Measurements from ENCODE around the gene ADAMTS12.

Gene ADAMTS12

DNA sequence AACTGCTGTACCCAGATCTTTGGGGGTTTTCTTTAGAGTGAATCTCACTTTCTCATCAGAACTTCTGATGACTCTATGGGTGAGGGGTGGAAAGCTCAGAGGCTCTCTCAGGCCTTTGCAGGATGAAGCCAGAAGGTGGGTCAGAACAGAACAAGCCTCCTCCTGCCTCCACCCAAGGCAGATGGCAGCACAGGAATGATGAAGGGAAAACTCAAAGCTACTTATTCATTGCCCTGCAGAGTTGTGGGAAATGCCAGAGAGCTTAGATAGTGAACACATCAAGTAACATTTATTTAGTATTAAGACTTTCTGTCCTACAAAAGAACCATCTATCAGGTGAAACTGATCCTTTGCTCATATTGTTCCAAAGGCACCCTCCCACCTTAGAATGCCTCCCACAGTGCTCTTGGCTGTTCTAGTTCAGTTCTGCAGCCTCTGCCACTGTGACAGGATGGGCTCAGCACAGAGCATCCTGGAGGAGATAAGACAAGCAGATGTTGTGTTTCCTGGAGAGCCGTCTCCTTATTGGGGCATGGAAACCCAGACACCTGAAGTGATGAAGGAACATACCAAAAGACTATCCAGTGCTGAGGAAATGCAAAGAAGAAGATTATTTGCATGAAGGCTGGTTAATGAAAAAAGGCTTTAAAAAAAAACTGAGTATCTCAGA is 146.6 kb downstream of the ADAMTS12 start:
- no peak overlapping the region for H2BK12ac ChIP-seq (ENCODE audit: low read length)
- peaks cover 0 to 2% (median 0%) of the 10 kb centered on the region in 3 experiments for H3K27me3 ChIP-seq (ENCODE audit: control insufficient read depth in 3 of 3, insufficient read depth in 3 of 3, low read depth in 1 of 3, low read length in 3 of 3)
- no peak overlapping the region for H3K4me2 ChIP-seq (ENCODE audit: insufficient read depth, low read length, poor library complexity, severe bottlenecking)
- DNase-seq (ENCODE audit: low spot score), result no peak
- H2BK15ac ChIP-seq (ENCODE audit: low read length), result no peak overlapping the region
- H4K91ac ChIP-seq (ENCODE audit: low read depth, low read length, poor library complexity), result no peak overlapping the region
- H3K9ac ChIP-seq (ENCODE audit: low read depth, low read length, poor library complexity), result no peak overlapping the region
- no peak overlapping the region for H3K4ac ChIP-seq (ENCODE audit: low read length)
- no peak overlapping the region for H3K27ac ChIP-seq (replicated peaks; ENCODE audit: low read length)
- H3K23ac ChIP-seq (ENCODE audit: low read depth, low read length, poor library complexity), result no peak overlapping the region
- H4K8ac ChIP-seq (ENCODE audit: low read depth, low read length), result no peak overlapping the region
- no peak overlapping the region for H2AFZ ChIP-seq (ENCODE audit: low read length)
- peaks cover 0 to 34% of the 10 kb centered on the region in 2 donors for H3K36me3 ChIP-seq (replicated peaks in 1 of 2; ENCODE audit: control insufficient read depth in 2 of 2, insufficient read depth in 2 of 2, low read length in 2 of 2)
- no peak overlapping the region for H2AK5ac ChIP-seq (ENCODE audit: low read depth, low read length)
- H3K4me1 ChIP-seq (ENCODE audit: control insufficient read depth in 2 of 2, insufficient read depth in 1 of 2, low read depth in 1 of 2, low read length in 2 of 2), result peaks cover 0 to 7% of the 10 kb centered on the region in 2 donors
- H3K18ac ChIP-seq (ENCODE audit: low read length), result no peak overlapping the region
- H2BK120ac ChIP-seq (ENCODE audit: low read depth, low read length), result no peak overlapping the region
- no CpG with 5 or more reads among the region's 1 CpG for WGBS, 2 donors (ENCODE audit: extremely low coverage in 2 of 2, insufficient read length in 2 of 2, insufficient replicate concordance in 1 of 2)
- H3K14ac ChIP-seq (ENCODE audit: low read length), result no peak overlapping the region
- no peak overlapping the region for H2BK5ac ChIP-seq (ENCODE audit: low read length)
- peaks cover 0 to 1% of the 10 kb centered on the region in 2 donors for H3K9me3 ChIP-seq (replicated peaks in 1 of 2; ENCODE audit: control insufficient read depth in 2 of 2, insufficient read depth in 1 of 2, low read depth in 1 of 2, low read length in 2 of 2)
- H3K79me1 ChIP-seq (ENCODE audit: low read depth, low read length), result no peaks in the 10 kb centered on the region
- H3K4me3 ChIP-seq (ENCODE audit: low read length in 2 of 2), result no peak overlapping the region

DNA sequence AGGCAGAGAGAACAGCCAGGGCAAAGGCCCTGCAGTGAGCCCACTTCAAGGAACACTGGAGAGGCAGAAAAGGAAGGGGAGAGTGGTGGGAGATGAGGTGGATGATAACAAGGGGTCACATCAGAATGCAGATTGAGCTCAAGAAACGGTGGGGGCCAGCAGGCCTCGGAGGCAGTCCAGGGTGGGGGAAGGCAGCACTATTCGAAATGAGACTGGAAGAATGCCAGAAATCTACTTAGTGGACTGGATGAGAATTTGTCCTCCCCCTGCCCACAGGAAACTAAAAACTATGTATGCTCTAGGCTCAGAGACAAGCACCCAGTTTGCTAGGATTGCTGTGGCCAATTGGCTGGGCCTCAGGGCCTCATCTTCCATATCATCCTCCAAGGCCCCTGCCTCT is 148.7 kb downstream of the ADAMTS12 start:
- Histone ChIP-seq H3K4me1 (ENCODE audit: control insufficient read depth in 2 of 2, insufficient read depth in 1 of 2, low read depth in 1 of 2, low read length in 2 of 2) (peaks cover 0 to 7% of the 10 kb centered on the region in 2 donors), H3K4ac (ENCODE audit: low read length) (no peak overlapping the region), H2BK120ac (ENCODE audit: low read depth, low read length) (no peak overlapping the region), H2BK12ac (ENCODE audit: low read length) (no peak overlapping the region), H3K27ac (replicated peaks; ENCODE audit: low read length) (no peak overlapping the region), H2AK5ac (ENCODE audit: low read depth, low read length) (no peak overlapping the region), H2BK5ac (ENCODE audit: low read length) (no peak overlapping the region), H2AFZ (ENCODE audit: low read length) (no peak overlapping the region), H2BK15ac (ENCODE audit: low read length) (no peak overlapping the region), H3K9me3 (replicated peaks in 1 of 2; ENCODE audit: control insufficient read depth in 2 of 2, insufficient read depth in 1 of 2, low read depth in 1 of 2, low read length in 2 of 2) (peaks cover 0 to 1% of the 10 kb centered on the region in 2 donors), H3K14ac (ENCODE audit: low read length) (no peak overlapping the region), H3K18ac (ENCODE audit: low read length) (no peak overlapping the region), H3K79me1 (ENCODE audit: low read depth, low read length) (no peaks in the 10 kb centered on the region), H3K23ac (ENCODE audit: low read depth, low read length, poor library complexity) (no peak overlapping the region), H3K4me2 (ENCODE audit: insufficient read depth, low read length, poor library complexity, severe bottlenecking) (no peak overlapping the region), H3K4me3 (ENCODE audit: low read length in 2 of 2) (no peak overlapping the region), H3K36me3 (replicated peaks in 1 of 2; ENCODE audit: control insufficient read depth in 2 of 2, insufficient read depth in 2 of 2, low read length in 2 of 2) (peaks cover 2 to 28% of the 10 kb centered on the region in 2 donors), H3K9ac (ENCODE audit: low read depth, low read length, poor library complexity) (no peak overlapping the region), H3K27me3 (ENCODE audit: control insufficient read depth in 3 of 3, insufficient read depth in 3 of 3, low read depth in 1 of 3, low read length in 3 of 3) (peaks cover 0 to 2% (median 0%) of the 10 kb centered on the region in 3 experiments), H4K91ac (ENCODE audit: low read depth, low read length, poor library complexity) (no peak overlapping the region), H4K8ac (ENCODE audit: low read depth, low read length) (no peak overlapping the region)
- DNase-seq (ENCODE audit: low spot score), result no peak
- no CpG with 5 or more reads among the region's 3 CpGs for WGBS, 2 donors (ENCODE audit: extremely low coverage in 2 of 2, insufficient read length in 2 of 2, insufficient replicate concordance in 1 of 2)

DNA sequence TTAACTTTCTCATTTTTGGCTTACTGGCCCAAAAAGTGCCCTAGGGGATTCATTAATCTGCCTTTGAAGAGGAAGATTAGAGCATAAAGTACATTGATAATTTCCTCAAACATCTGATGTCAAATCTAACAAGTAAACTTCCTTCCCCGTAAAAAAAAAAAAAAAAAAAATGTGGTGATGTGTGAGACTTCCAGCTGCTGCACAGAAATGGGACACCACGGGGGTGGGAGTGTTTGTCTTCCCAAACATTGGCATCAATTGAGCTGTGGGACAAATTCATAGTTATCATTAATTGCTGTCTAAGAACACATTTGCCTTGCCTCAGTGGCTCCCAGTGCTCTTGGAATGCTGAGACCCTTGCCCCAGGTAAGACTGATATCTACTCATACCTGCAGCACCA is 149.6 kb downstream of the ADAMTS12 start:
- no peak overlapping the region for H3K4ac ChIP-seq (ENCODE audit: low read length)
- H3K23ac ChIP-seq (ENCODE audit: low read depth, low read length, poor library complexity), result no peak overlapping the region
- no peak overlapping the region for H3K27ac ChIP-seq (replicated peaks; ENCODE audit: low read length)
- no peak overlapping the region for H4K8ac ChIP-seq (ENCODE audit: low read depth, low read length)
- no peak overlapping the region for H2BK5ac ChIP-seq (ENCODE audit: low read length)
- H2AK5ac ChIP-seq (ENCODE audit: low read depth, low read length), result no peak overlapping the region
- peaks cover 0 to 7% of the 10 kb centered on the region in 2 donors for H3K4me1 ChIP-seq (ENCODE audit: control insufficient read depth in 2 of 2, insufficient read depth in 1 of 2, low read depth in 1 of 2, low read length in 2 of 2)
- no peak overlapping the region for H2AFZ ChIP-seq (ENCODE audit: low read length)
- H4K91ac ChIP-seq (ENCODE audit: low read depth, low read length, poor library complexity), result no peak overlapping the region
- no peak overlapping the region for H2BK12ac ChIP-seq (ENCODE audit: low read length)
- no CpG with 5 or more reads among the region's 2 CpGs for WGBS, 2 donors (ENCODE audit: extremely low coverage in 2 of 2, insufficient read length in 2 of 2, insufficient replicate concordance in 1 of 2)
- DNase-seq (ENCODE audit: low spot score), result no peak
- no peak overlapping the region for H3K4me3 ChIP-seq (ENCODE audit: low read length in 2 of 2)
- no peak overlapping the region for H3K9ac ChIP-seq (ENCODE audit: low read depth, low read length, poor library complexity)
- peaks cover 2 to 20% of the 10 kb centered on the region in 2 donors for H3K36me3 ChIP-seq (replicated peaks in 1 of 2; ENCODE audit: control insufficient read depth in 2 of 2, insufficient read depth in 2 of 2, low read length in 2 of 2)
- H3K27me3 ChIP-seq (ENCODE audit: control insufficient read depth in 3 of 3, insufficient read depth in 3 of 3, low read depth in 1 of 3, low read length in 3 of 3), result peaks cover 0 to 2% (median 0%) of the 10 kb centered on the region in 3 experiments
- H3K79me1 ChIP-seq (ENCODE audit: low read depth, low read length), result no peaks in the 10 kb centered on the region
- no peak overlapping the region for H2BK15ac ChIP-seq (ENCODE audit: low read length)
- no peak overlapping the region for H3K18ac ChIP-seq (ENCODE audit: low read length)
- H3K14ac ChIP-seq (ENCODE audit: low read length), result no peak overlapping the region
- no peak overlapping the region for H2BK120ac ChIP-seq (ENCODE audit: low read depth, low read length)
- peaks cover 0 to 1% of the 10 kb centered on the region in 2 donors for H3K9me3 ChIP-seq (replicated peaks in 1 of 2; ENCODE audit: control insufficient read depth in 2 of 2, insufficient read depth in 1 of 2, low read depth in 1 of 2, low read length in 2 of 2)
- H3K4me2 ChIP-seq (ENCODE audit: insufficient read depth, low read length, poor library complexity, severe bottlenecking), result no peak overlapping the region

DNA sequence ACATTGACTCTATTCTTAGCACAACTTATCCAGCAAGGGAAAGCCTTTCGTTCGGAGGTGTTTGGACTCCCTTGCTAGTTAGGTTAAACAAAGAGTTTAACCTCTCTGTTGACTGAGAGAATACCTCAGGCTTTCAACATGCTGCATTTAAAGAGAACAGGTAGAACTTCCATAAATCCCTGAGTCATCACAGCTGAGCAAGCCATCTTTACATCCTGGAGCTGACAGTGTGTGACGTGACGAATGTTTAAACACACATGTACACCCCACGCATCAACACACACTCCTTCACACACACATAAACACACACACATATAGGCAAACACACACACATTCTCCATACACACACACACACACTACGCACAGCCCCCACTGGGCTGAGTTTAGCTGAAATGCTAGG is 152.8 kb downstream of the ADAMTS12 start:
- 100% methylated on average over 2 of the region's 6 CpGs; no CpG with 5 or more reads in 1 of the 2 donors for WGBS, 2 donors (ENCODE audit: extremely low coverage in 2 of 2, insufficient read length in 2 of 2, insufficient replicate concordance in 1 of 2)
- H2BK15ac ChIP-seq (ENCODE audit: low read length), result no peak overlapping the region
- H3K27me3 ChIP-seq (ENCODE audit: control insufficient read depth in 3 of 3, insufficient read depth in 3 of 3, low read depth in 1 of 3, low read length in 3 of 3), result peaks cover 0 to 2% (median 0%) of the 10 kb centered on the region in 3 experiments
- H3K14ac ChIP-seq (ENCODE audit: low read length), result no peak overlapping the region
- no peak for DNase-seq (ENCODE audit: low spot score)
- H2BK12ac ChIP-seq (ENCODE audit: low read length), result no peak overlapping the region
- H3K36me3 ChIP-seq (replicated peaks in 1 of 2; ENCODE audit: control insufficient read depth in 2 of 2, insufficient read depth in 2 of 2, low read length in 2 of 2), result peaks cover 4 to 25% of the 10 kb centered on the region in 2 donors
- H3K4ac ChIP-seq (ENCODE audit: low read length), result no peak overlapping the region
- H3K23ac ChIP-seq (ENCODE audit: low read depth, low read length, poor library complexity), result no peak overlapping the region
- no peak overlapping the region for H2BK5ac ChIP-seq (ENCODE audit: low read length)
- H2AFZ ChIP-seq (ENCODE audit: low read length), result no peak overlapping the region
- H3K27ac ChIP-seq (replicated peaks; ENCODE audit: low read length), result no peak overlapping the region
- H4K91ac ChIP-seq (ENCODE audit: low read depth, low read length, poor library complexity), result no peak overlapping the region
- H3K9me3 ChIP-seq (replicated peaks in 1 of 2; ENCODE audit: control insufficient read depth in 2 of 2, insufficient read depth in 1 of 2, low read depth in 1 of 2, low read length in 2 of 2), result peaks cover 0 to 1% of the 10 kb centered on the region in 2 donors
- no peak overlapping the region for H3K9ac ChIP-seq (ENCODE audit: low read depth, low read length, poor library complexity)
- no peak overlapping the region for H3K18ac ChIP-seq (ENCODE audit: low read length)
- peaks cover 7 to 11% of the 10 kb centered on the region in 2 donors for H3K4me1 ChIP-seq (ENCODE audit: control insufficient read depth in 2 of 2, insufficient read depth in 1 of 2, low read depth in 1 of 2, low read length in 2 of 2)
- H3K79me1 ChIP-seq (ENCODE audit: low read depth, low read length), result no peaks in the 10 kb centered on the region
- H2BK120ac ChIP-seq (ENCODE audit: low read depth, low read length), result no peak overlapping the region
- no peak overlapping the region for H4K8ac ChIP-seq (ENCODE audit: low read depth, low read length)
- H3K4me3 ChIP-seq (ENCODE audit: low read length in 2 of 2), result no peak overlapping the region
- H2AK5ac ChIP-seq (ENCODE audit: low read depth, low read length), result no peak overlapping the region
- no peak overlapping the region for H3K4me2 ChIP-seq (ENCODE audit: insufficient read depth, low read length, poor library complexity, severe bottlenecking)
